HepG2 (cell line): Measurements from ENCODE around the gene PTMA. TPM values are rescaled to one million over a fixed set of nuclear protein-coding genes. Genes with fewer than 3 reads are reported as not detected.

ENCODE experiments used
- ATAC-seq: fragments of 200-7000 bp; cut with Tn5 transposase; 3 replicates; pipeline ENCODE4 v1.9.1; 2020; ENCODE audit warnings: mild to moderate bottlenecking, moderate library complexity
- BruUV-seq: library from RNA; stranded (reverse); fragments of 400-500 nt; replicated peaks from 2 replicates; lab custom pipeline; 2021; lab: Mats Ljungman, UMichigan
- CTCF ChIA-PET: fragments of 300-600 bp; formaldehyde crosslinking; extraction: SDS; loops from one replicate; lab custom pipeline; 2021; ENCODE audit warnings: low total read pairs, inconsistent platforms, low intra/inter-chr PET ratio; lab: Yijun Ruan, JAX
- POLR2A ChIA-PET: fragments of 350-600 bp; sonication (Branson Sonifier 250); formaldehyde crosslinking; loops from one replicate; lab custom pipeline; 2020; ENCODE audit warnings: antibody characterized with exemption, inconsistent platforms; lab: Yijun Ruan, JAX
- DNase-seq: peaks from one replicate; pipeline ENCODE4 v3.0.0-alpha.2; 2015; ENCODE audit warnings: low spot score
- FAIRE-seq: peaks from 3 replicates; lab custom pipeline; 2011; peaks lifted over from hg19 to GRCh38; lab: Jason Lieb, UNC
- H2AFZ ChIP-seq: one replicate; pipeline ENCODE4 v1.6.1; 2011; ENCODE audit warnings: low read length, inconsistent platforms
- H3K27ac ChIP-seq: fragments of 300-600 bp; 3 replicates; pipeline ENCODE4 v1.8.0; 2011; ENCODE audit warnings: mixed run types, mild to moderate bottlenecking, mixed read lengths, low read length, inconsistent platforms; ENCODE audit not compliant: insufficient read depth; ENCODE audit errors: extremely low read length
- H3K27me3 ChIP-seq, 2 experiments: fragments of 200-600 bp in 1 of 2; 2 replicates in 1 of 2; 3 replicates in 1 of 2; pipeline versions ENCODE4 v1.6.0 to v1.8.0; 2011; ENCODE audit warnings: low read length in 2 of 2, mild to moderate bottlenecking in 2 of 2, moderate library complexity in 2 of 2, inconsistent platforms in 1 of 2; ENCODE audit not compliant: insufficient read depth in 2 of 2, control insufficient read depth in 1 of 2
- H3K36me3 ChIP-seq, 2 experiments: fragments of 200-600 bp in 1 of 2; replicated peaks in 1 of 2; 2 replicates in 1 of 2; 3 replicates in 1 of 2; pipeline versions ENCODE4 v1.5.1 to v1.8.0; 2011; ENCODE audit warnings: low read length in 2 of 2, inconsistent platforms in 1 of 2; ENCODE audit not compliant: insufficient read depth in 2 of 2, control insufficient read depth in 1 of 2
- H3K4me1 ChIP-seq: 2 replicates; pipeline ENCODE4 v1.5.1; 2012; ENCODE audit warnings: low read length, inconsistent platforms; ENCODE audit not compliant: insufficient read depth
- H3K4me2 ChIP-seq: 2 replicates; pipeline ENCODE4 v1.6.0; 2011; ENCODE audit warnings: low read depth, low read length, inconsistent platforms
- H3K4me3 ChIP-seq, 3 experiments: fragments of 200-600 bp in 1 of 3; sonication (generic), shearing (Covaris generic) in 1 of 3; replicated peaks in 1 of 3; 2 replicates each; pipeline ENCODE4 v1.5.1; 2011 to 2016; ENCODE audit warnings: low read length in 3 of 3, inconsistent platforms in 2 of 3, low read depth in 2 of 3, mild to moderate bottlenecking in 2 of 3, control low read depth in 1 of 3, mixed read lengths in 1 of 3; ENCODE audit not compliant: insufficient read depth in 1 of 3
- H3K79me2 ChIP-seq: one replicate; pipeline ENCODE4 v1.6.1; 2011; ENCODE audit warnings: low read length, inconsistent platforms; ENCODE audit not compliant: insufficient read depth
- H3K9ac ChIP-seq: 2 replicates; pipeline ENCODE4 v1.6.0; 2011; ENCODE audit warnings: mild to moderate bottlenecking, low read depth, low read length, inconsistent platforms; ENCODE audit not compliant: insufficient read depth
- H3K9me3 ChIP-seq: 2 replicates; pipeline ENCODE4 v1.5.1; 2012; ENCODE audit warnings: mild to moderate bottlenecking, low read length
- H4K20me1 ChIP-seq: 2 replicates; pipeline ENCODE4 v1.6.0; 2011; ENCODE audit warnings: inconsistent platforms, mild to moderate bottlenecking, low read length, moderate library complexity; ENCODE audit not compliant: insufficient read depth
- BHLHE40 ChIP-seq: IDR thresholded peaks from 2 replicates; pipeline ENCODE4 v1.6.1; 2011; ENCODE audit warnings: low read length, improper control_type of control experiment
- GMEB2 ChIP-seq: IDR thresholded peaks from 2 replicates; pipeline ENCODE4 v1.6.1; 2016; ENCODE audit warnings: missing biosample characterization, missing genetic modification reagents, low read depth
- JARID2 ChIP-seq: sonication (generic); formaldehyde crosslinking; IDR thresholded peaks from 2 replicates; pipeline ENCODE4 v1.8.1; 2023; ENCODE audit warnings: missing genetic modification reagents, inconsistent platforms; ENCODE audit not compliant: insufficient replicate concordance
- KLF15 ChIP-seq: sonication (generic); formaldehyde crosslinking; IDR thresholded peaks from 2 replicates; pipeline ENCODE4 v1.8.1; 2023; ENCODE audit warnings: borderline replicate concordance, mild to moderate bottlenecking, inconsistent platforms, missing genetic modification reagents, mixed read lengths
- MXD1 ChIP-seq: sonication (generic); formaldehyde crosslinking; IDR thresholded peaks from 2 replicates; pipeline ENCODE4 v1.4.0; 2020; ENCODE audit warnings: mild to moderate bottlenecking, missing genetic modification reagents
- PHF8 ChIP-seq: sonication (generic); formaldehyde crosslinking; IDR thresholded peaks from 2 replicates; pipeline ENCODE4 v1.5.0; 2020; ENCODE audit warnings: missing genetic modification reagents
- RBAK ChIP-seq: sonication (generic); formaldehyde crosslinking; IDR thresholded peaks from 2 replicates; pipeline ENCODE4 v1.5.1; 2020; ENCODE audit warnings: mild to moderate bottlenecking, missing genetic modification reagents
- TAF1 ChIP-seq: sonication (generic); formaldehyde crosslinking; IDR thresholded peaks from 2 replicates; pipeline ENCODE4 v1.4.0; 2020; ENCODE audit warnings: missing genetic modification reagents
- ZBTB7B ChIP-seq: sonication (generic); formaldehyde crosslinking; IDR thresholded peaks from 2 replicates; pipeline ENCODE4 v1.4.0; 2020; ENCODE audit warnings: missing genetic modification reagents
- ZNF20 ChIP-seq: sonication (generic); formaldehyde crosslinking; IDR thresholded peaks from 2 replicates; pipeline ENCODE4 v1.4.0; 2020; ENCODE audit warnings: mild to moderate bottlenecking, moderate library complexity, missing genetic modification reagents
- ZNF207 ChIP-seq: fragments of 450-650 bp; IDR thresholded peaks from 2 replicates; pipeline ENCODE4 v1.6.1; 2016; ENCODE audit warnings: antibody characterized with exemption, borderline replicate concordance
- ZNF225 ChIP-seq: sonication (generic); formaldehyde crosslinking; IDR thresholded peaks from 2 replicates; pipeline ENCODE4 v1.4.0; 2020; ENCODE audit warnings: mild to moderate bottlenecking, missing genetic modification reagents
- ZNF34 ChIP-seq: sonication (generic); formaldehyde crosslinking; IDR thresholded peaks from 2 replicates; pipeline ENCODE4 v1.4.0; 2020; ENCODE audit warnings: mild to moderate bottlenecking, missing genetic modification reagents, borderline replicate concordance
- ZNF367 ChIP-seq: sonication (generic); formaldehyde crosslinking; IDR thresholded peaks from 2 replicates; pipeline ENCODE4 v1.4.0; 2020; ENCODE audit warnings: missing genetic modification reagents, borderline replicate concordance
- ZNF572 ChIP-seq: sonication (generic); formaldehyde crosslinking; IDR thresholded peaks from 2 replicates; pipeline ENCODE4 v1.5.1; 2020; ENCODE audit warnings: mild to moderate bottlenecking, missing genetic modification reagents
- ZNF576 ChIP-seq: sonication (generic); formaldehyde crosslinking; IDR thresholded peaks from 2 replicates; pipeline ENCODE4 v1.4.0; 2020; ENCODE audit warnings: mild to moderate bottlenecking, missing genetic modification reagents
- ZNF761 ChIP-seq: sonication (generic); formaldehyde crosslinking; conservative IDR thresholded peaks from 2 replicates; pipeline ENCODE4 v1.4.0; 2020; ENCODE audit warnings: mild to moderate bottlenecking, missing genetic modification reagents
- ZNF800 ChIP-seq: sonication (generic); formaldehyde crosslinking; IDR thresholded peaks from 2 replicates; pipeline ENCODE4 v1.4.0; 2020; ENCODE audit warnings: missing genetic modification reagents
- ZZZ3 ChIP-seq: sonication (generic); formaldehyde crosslinking; IDR thresholded peaks from 2 replicates; pipeline ENCODE4 v1.4.0; 2020; ENCODE audit warnings: missing genetic modification reagents, mild to moderate bottlenecking, borderline replicate concordance
- WGBS: methylation state at CpG from one replicate; pipeline ENCODE4 v1.1.6; 2017; ENCODE audit warnings: low lambda C conversion rate; 5-methylcytosine and 5-hydroxymethylcytosine counted together
- in situ Hi-C: cut with HindIII; loops from 2 replicates; pipeline ENCODE4 v1.10.0; 2017; ENCODE audit warnings: low pct_unique_long_range_greater_than_20kb; ENCODE audit not compliant: extremely low pct_ligation_motif_present
- intact Hi-C: fragments of 100-400 bp; cut with micrococcal nuclease; formaldehyde crosslinking; loops from one replicate; pipeline ENCODE4 v1.10.0; 2022; ENCODE audit not compliant: unreplicated experiment
- polyA plus RNA-seq, 8 experiments: library from polyadenylated mRNA; depleted of rRNA in 3 of 8; stranded (reverse) in 7 of 8; unstranded in 1 of 8; fragments of >200 nt; fragmentation: Illumina TruSeq in 4 of 8; extraction: Trizol in 4 of 8; gene quantifications; 2 replicates each; pipeline versions ENCODE4 v1.2.1 to v1.2.3, GENCODE V29; 2011 to 2016; ENCODE audit warnings: low read depth in 4 of 8, missing spikeins in 1 of 8, mixed read lengths in 1 of 8; ENCODE audit not compliant: insufficient read depth in 1 of 8
- total RNA-seq, 5 experiments: library from RNA; depleted of rRNA; stranded (reverse); fragments of >200 nt; fragmentation: Illumina TruSeq; extraction: Trizol; gene quantifications; 2 replicates each; pipeline ENCODE4 v1.2.3, GENCODE V29; 2016; ENCODE audit warnings: low read depth in 1 of 5

The PTMA gene
- total and polyA plus RNA-seq, 2 of the 13 experiments (the other 11 are each of a cell fraction or from before 2014, with no cell fraction given) = 190 to 1,086 TPM

GRCh38 chr2:231709636-231709980, 1.3 kb downstream of the PTMA start (continued):
- no peak for TF ChIP-seq ZNF800 (CRISPR knock-in tag)
- TF ChIP-seq ZNF20 (CRISPR knock-in tag) = no peak
- TF ChIP-seq ZNF572 = 0 out of 2 replicates have a peak, but pooled peaks have one; percentile 52
- TF ChIP-seq ZBTB7B (CRISPR knock-in tag) = 0 out of 2 replicates have a peak, but pooled peaks have one; percentile 7
- peak; percentile 35 for TF ChIP-seq TAF1 (CRISPR knock-in tag)
- TF ChIP-seq PHF8 = peak; percentile 29; the same call in 1 of the 2 replicates
- peak; percentile 30; the same call in 1 of the 2 replicates for TF ChIP-seq ZNF576
- TF ChIP-seq ZNF761 (CRISPR knock-in tag) = no peak
- TF ChIP-seq ZNF34 = no peak

GRCh38 chr2:231709981-231710798, 1.9 kb downstream of the PTMA start:
- no peak for FAIRE-seq
- DNase-seq = peak; percentile 78
- intact Hi-C loops (loop anchor here (5.0 to 10.0 kb wide), 2 partner anchors 248 to 665 kb away; partner anchors contain the start of gene NCL), in situ Hi-C loops (loop anchor here (5.0 kb wide), 2 partner anchors 33 to 98 kb away; no protein-coding TSS in a partner anchor)
- ChIA-PET CTCF (interaction anchor here (1.2 to 1.4 kb wide), 4 partner anchors 23 to 35 kb away, joined by 3 to 8 read pairs (median 6); no protein-coding TSS in a partner anchor), POLR2A (interaction anchor here (0.6 to 3.1 kb wide), 11 partner anchors 9 to 246 kb away, joined by 3 to 56 read pairs (median 4); partner anchors contain the start of gene NCL)
- Histone ChIP-seq H3K4me2 (peak overlapping the region; percentile 92), H4K20me1 (peaks cover 39% of the 10 kb centered on the region), H3K9ac (peak overlapping the region; percentile 99), H2AFZ (no peak overlapping the region), H3K4me1 (peaks cover 53% of the 10 kb centered on the region), H3K4me3 (peak overlapping the region; percentile 83 to 97 (median 93)), H3K27me3 (no peaks in the 10 kb centered on the region), H3K9me3 (no peaks in the 10 kb centered on the region), H3K36me3 (peaks cover 15 to 17% of the 10 kb centered on the region in 2 experiments), H3K27ac (peak overlapping the region; percentile 85), H3K79me2 (peaks cover 44% of the 10 kb centered on the region)
- peak; percentile 36 for ATAC-seq
- BruUV-seq = no TSS peak
- 0% methylated on average over 15 of the region's 105 CpGs for WGBS
- TF ChIP-seq RBAK (no peak), ZNF207 (no peak), MXD1 (CRISPR knock-in tag) (peak; percentile 99), ZNF225 (peak; percentile 98), BHLHE40 (peak; percentile 91), KLF15 (CRISPR knock-in tag) (peak; percentile 98), ZNF367 (CRISPR knock-in tag) (peak; percentile 98; the same call in 1 of the 2 replicates), ZZZ3 (CRISPR knock-in tag) (peak; percentile 88), JARID2 (CRISPR knock-in tag) (no peak), GMEB2 (CRISPR knock-in tag) (no peak; the same call in 1 of the 2 replicates)
